ENCODE data around the gene TMEM204.

GRCh38 chr16:1565083-1565805 lies 31.8 kb downstream of the TMEM204 start:
- TF ChIP-seq CTCF (IDR thresholded peaks at IDR 0.05) (no peak), POLR2A (IDR thresholded peaks at IDR 0.05) (no peak)
